DMS79 treated with DMSO at 0.1 percent for 48 hours (cell line): Measurements from ENCODE around the gene DRP2.
"Not testable (repeated sequence)": the region's sequence is repeated elsewhere in the genome, so short reads cannot be mapped to it uniquely, and the experiment has no call there.

Experiments used
- DNase-seq: peaks from one replicate; lab custom pipeline; 2025; lab: John Stamatoyannopoulos, UW

The DRP2 gene

DNA sequence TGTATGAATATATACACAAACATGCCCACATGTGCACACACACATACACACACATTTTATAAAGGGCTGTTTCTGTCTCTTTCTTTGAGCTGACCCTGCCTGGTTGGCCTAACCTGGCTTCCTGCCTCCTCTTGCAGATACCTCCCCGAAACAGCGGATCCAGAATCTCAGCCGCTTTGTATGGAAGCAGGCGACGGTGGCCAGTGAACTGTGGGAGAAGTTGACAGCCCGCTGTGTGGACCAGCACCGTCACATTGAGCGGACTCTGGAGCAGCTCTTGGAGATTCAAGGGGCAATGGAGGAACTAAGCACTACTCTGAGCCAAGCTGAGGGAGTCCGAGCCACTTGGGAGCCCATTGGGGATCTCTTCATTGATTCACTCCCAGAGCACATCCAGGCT is 21.9 kb downstream of the DRP2 start:
- no peak for DNase-seq

DNA sequence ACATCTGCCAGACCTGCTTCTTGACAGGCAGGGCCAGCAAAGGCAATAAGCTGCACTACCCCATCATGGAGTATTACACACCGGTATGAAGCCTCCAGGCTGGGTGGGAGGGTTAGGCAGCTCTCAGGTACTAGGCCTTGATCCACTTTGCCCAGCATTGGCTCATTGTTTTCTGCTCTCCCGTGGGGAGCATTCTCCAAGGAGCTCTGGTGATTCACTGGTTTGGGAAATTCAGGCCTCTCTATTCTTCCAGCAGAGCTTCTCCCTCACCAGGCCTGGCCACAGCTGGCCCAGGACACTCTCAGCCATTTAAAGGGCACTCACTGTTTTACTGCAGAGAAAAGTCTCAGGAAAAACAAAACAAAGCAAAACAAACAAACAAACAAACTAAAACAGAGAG is 33.0 kb downstream of the DRP2 start:
- no peak for DNase-seq

- DNase-seq: no peak
Observed at GRCh38 chrX:101257448-101258258, 38.1 kb downstream of the DRP2 start.

DNA sequence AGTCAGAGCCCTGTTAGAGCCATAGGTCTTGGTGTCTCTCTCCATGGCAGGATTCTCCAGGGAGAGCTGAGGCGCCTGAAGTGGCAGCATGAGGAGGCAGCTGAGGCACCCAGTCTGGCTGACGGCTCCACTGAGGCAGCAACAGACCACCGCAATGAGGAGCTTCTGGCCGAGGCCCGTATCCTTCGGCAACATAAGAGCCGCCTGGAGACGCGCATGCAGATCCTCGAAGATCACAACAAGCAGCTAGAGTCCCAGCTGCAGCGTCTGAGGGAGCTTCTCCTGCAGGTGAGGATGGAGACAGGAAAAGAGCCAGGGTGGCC is 38.6 kb downstream of the DRP2 start:
- DNase-seq: no peak

DNA sequence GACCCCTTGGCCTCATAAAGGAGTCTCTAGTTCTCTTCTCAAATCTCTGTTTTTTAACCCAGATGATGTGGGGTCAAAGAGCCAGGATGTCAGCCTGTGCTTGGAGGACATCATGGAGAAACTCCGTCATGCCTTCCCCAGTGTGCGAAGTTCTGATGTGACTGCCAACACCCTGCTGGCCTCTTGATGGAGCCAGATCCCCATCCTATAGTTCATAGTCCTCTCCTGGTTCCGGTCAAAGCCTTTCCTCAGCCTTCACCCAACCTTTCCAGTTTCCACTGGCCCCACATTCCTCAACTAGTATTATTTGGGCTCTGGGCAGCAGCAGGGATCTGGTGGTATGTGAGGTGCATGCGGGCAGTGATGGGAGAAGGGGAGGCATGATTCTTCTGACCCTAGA is 40.8 kb downstream of the DRP2 start:
- DNase-seq: no peak

DNA sequence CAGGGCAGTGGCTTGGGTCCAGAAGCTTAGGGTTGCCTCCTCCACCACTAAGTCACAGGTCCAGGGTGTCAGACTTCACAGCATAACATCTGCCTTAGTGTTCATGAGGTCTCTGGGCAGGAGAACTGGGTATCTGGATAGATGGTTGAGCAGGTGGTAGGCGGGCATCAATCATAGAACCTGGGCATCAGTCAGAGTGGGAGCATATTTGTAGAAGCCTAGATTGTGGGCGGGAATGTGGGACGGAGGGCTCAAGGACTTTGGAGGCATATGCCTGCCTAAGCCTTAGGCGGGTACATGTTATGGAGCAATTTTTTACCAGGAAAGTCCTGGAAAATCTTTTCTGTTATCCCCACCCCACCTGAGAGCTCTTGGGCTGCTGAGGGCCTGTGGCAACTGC is 43.0 kb downstream of the DRP2 start:
- DNase-seq: no peak

DNA sequence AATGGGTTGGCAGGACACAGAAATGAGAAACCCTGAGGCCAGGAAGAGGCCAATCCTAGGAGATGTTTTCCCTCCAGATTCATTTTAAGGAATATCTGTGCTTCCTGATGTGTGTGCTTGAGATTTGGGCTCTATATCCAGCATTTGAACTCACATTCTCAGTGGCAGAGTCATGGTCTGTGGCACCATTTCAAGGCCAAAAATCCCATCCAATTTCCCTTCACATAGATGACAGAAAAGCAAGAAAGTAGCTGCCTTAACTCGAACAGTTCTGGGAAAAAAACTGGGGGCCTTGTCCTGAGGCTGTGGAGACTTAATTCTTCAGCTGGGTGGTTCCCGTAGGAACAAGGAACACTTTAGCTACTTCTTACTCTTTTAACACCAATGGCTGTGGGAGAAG is 44.2 kb downstream of the DRP2 start:
- no peak for DNase-seq

DNA sequence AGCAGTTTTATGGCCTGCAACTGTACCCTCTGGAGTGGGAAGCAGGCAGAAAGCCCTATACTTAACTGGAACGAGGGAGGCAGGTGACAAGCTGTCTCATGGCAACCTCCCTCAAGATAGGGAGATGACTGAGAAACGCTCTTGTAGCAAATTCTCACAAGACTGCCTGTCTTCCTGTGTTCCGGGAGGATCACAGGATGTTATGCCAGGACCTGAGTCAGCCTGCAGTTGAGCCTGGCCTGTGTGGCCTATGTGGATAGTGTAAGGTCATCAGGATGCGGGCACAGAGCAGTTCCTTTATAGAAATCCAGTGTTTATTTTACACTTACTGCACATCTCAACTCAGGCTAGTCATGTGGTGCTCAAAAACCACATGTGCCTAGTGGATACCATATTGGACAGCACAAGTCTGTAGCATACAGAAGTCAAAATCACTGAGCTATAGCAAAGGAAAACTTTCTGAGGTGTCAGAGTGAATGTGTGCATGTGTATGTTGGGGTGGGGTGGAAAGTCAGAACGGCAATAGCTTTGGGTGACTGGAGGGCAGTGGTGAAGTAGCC is 46.4 kb downstream of the DRP2 start:
- DNase-seq: no peak

GRCh38 chrX:101274198-101274597 is 54.6 kb downstream of the DRP2 start:
- no peak for DNase-seq

GRCh38 chrX:101276238-101276637 is 56.7 kb downstream of the DRP2 start:
- no peak for DNase-seq

DNA sequence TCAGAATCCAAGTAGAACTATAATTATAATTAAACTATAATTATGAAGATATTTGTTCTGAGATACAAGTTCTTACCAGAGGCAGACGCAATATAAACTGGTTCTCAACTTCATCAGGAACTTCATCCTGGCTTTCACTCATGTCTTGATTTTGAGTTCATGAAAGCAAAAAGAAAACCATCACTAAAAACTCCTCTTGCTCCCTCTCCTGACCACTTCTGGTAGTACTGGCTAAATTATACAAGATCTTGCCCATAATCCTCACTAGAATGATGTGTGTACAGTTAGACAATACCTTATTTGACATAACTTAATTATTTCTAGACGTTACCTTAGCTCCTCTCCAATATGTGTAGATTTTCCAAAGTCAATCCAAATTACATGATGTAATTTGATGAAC is 67.8 kb downstream of the DRP2 start:
- DNase-seq: peak; percentile 34

DNA sequence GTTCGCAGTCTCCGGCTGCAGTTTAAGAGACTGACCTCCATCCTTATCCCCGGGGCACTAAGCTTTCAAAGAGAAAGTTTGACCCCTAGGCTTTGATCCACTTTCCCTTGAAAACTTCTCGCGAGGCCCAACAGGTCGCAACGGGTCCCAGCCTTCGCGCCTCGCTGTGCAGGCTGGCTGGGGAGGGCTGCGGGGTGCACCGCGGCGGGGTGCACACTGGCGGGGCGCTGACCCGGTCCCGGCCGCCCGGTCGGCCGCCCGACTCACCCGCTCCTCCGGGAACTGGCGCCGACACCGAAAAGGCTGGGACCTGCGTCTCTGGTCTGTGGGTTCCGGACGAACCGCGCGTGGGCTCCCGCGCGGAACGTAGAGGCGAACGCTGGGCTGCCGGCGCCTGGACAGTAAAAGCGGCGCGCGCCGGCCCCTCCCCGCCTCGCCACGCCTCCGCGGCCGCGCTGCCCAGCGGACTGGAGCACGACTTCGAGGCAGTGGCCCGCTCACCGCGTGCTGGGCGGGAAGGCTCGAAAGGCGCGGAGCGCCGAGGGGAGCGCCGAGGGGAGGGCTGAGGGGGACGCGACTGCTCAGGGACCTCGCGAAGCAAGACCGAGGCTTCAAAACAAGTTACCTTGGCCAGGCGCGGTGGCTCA is 71.5 kb downstream of the DRP2 start, which contains the start of gene TAF7L:
TSS of gene TAF7L (minus strand) at position 378 of the 647 bp plus-strand sequence. CDS start 3,791 bp downstream, outside the sequence.
- no peak for DNase-seq

- not testable (repeated sequence) for DNase-seq
Observed at GRCh38 chrX:101295603-101296002, 76.0 kb downstream of the DRP2 start.

GRCh38 chrX:101303790-101304189 is 84.2 kb downstream of the DRP2 start:
- no peak for DNase-seq
